Left lobe of liver (tissue), 2 donors: Measurements from ENCODE around the gene TMEM235. TPM values are rescaled to one million over a fixed set of nuclear protein-coding genes. Genes with fewer than 3 reads are reported as not detected.

Experiments
- ATAC-seq: fragments of 200-7000 bp; cut with Tn5 transposase; one replicate; pipeline ENCODE4 v1.9.1; 2020; ENCODE audit warnings: mild to moderate bottlenecking, moderate library complexity
- DNase-seq: peaks from one replicate; pipeline ENCODE4 v3.0.0-alpha.2; 2020; ENCODE audit warnings: low spot score
- total RNA-seq: library from RNA; stranded (reverse); gene quantifications from one replicate; pipeline ENCODE4 v1.2.1, GENCODE V29; 2021
- donor health status: DM: no; HTN: no; CAD: no; lungs with moderate emphysema.
- donor health status: DM: no; HTN: yes; CAD: no.

The TMEM235 gene
- total RNA-seq, 1 donor from 2014 or later, result not detected

- ATAC-seq (no peak), DNase-seq (peak; percentile 43)
Measured at GRCh38 chr17:78268191-78268874, 36.9 kb downstream of the TMEM235 start.

DNA sequence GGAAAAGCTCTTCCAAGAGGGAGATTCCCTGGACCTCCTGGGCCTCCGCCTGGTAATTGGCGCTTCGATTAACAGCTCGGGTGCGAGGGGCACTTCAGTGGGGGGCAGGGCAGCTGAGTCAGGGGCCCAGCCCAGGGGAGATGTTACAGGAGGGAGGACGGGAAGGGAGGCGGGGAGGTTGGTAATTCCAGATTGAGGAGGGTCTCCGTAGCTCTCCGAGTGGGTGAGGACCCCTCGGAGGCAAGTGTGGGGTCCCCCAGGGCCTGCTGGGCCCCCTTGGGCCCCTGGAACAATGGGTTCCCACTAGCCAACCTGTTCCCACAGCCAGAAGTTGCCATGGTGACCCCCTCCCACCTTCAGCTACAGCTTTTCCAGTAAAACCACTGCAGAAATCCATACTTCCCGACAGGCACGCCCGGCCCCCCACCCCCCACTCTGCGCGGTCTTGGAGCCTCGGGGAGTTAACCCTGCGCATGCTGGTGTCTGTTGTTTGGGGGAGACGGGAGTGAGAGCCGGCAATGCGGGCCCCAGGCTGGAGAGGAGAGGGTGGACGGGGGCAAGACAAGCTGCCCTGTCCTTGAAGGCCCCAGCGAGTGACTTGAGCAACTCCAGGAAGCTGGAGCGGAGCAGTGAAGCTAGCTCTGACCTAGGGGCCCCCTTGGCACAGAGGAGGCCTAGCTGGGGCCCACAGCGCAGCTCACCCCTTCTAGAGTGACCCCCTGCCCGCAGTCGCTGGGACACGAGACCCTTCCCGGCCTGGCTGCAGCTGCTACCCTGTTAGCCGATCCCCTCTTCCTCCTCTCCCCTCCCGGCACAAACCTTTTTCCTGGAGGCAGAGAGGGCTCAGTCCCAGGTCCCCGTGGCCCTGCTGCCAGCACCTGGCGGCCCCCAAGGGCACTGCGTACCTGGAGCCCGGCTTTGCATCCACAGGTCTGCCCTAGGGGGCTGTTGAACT, 37.8 kb downstream of the TMEM235 start:
- ATAC-seq (no peak), DNase-seq (peak; percentile 43)

DNA sequence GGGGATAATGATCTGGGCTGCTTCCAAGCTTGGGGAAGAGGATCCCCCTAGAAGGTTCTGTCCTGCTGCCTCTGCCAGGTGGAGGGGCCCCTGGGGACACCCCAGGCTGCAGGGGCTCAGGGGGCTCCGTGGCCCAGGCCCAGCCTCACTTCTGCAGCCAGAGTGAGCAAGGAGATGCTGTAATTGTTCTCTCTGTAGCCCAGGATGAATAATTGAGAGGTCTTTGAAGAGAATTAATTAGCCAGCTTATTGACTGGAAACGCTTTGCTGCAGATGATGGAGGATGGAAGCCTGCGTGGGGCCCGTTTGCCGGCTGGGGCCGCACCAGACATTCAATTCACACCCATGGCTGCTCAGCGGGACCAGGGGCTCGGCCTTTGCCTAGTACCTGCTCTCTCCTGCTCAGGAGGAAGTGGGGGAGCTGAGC, 38.5 kb downstream of the TMEM235 start:
- DNase-seq (no peak), ATAC-seq (no peak)

- DNase-seq (peak; percentile 41), ATAC-seq (no peak)
Measured at GRCh38 chr17:78271419-78272170, 40.2 kb downstream of the TMEM235 start.

- DNase-seq (no peak), ATAC-seq (peak; percentile 51)
Measured at GRCh38 chr17:78272181-78272913, 40.9 kb downstream of the TMEM235 start.

DNA sequence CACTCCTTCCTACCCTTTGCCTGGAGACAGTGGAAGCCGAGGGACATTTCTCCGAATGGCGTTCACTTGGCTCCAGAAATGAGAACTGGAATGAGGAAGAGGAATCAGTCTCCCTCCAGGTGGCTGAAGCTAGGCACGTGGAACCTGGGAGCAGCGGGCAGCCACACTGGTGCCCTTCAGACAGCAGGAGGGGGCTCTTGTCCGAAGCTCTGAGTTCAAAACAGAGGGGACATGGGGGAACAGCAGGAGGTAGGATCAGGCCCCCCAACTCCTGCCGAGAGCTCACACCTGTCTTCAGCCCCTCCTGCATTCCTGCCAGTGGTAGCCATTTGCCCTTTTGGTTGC, 41.5 kb downstream of the TMEM235 start:
- ATAC-seq, result no peak
- no peak for DNase-seq

DNA sequence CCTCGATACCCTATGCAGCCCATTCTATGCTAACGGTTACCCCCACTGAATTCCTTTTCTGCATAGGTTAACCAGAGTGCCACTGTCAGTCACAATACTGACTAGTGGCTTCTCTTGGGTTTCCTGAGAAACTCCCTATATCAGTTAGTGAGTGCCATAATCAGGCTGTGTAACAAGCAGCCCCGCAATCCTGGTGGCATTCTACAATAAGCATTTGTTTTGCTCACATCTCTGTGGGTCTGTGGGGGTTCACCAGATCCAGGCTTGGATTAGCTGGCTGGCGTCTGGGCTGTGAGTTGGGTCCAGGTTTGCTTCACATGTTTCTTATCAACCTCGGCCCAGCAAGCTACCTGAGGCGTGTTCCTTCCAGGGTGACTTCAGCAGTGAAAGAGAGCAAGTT, 42.4 kb downstream of the TMEM235 start:
- DNase-seq, result no peak
- no peak for ATAC-seq

GRCh38 chr17:78275355-78275754, 43.9 kb downstream of the TMEM235 start:
- ATAC-seq (no peak), DNase-seq (no peak)

GRCh38 chr17:78276098-78276887, 44.9 kb downstream of the TMEM235 start:
- ATAC-seq (no peak), DNase-seq (no peak)

- DNase-seq (peak; percentile 43), ATAC-seq (peak; percentile 19)
Measured at GRCh38 chr17:78278139-78278741, 46.8 kb downstream of the TMEM235 start.

DNA sequence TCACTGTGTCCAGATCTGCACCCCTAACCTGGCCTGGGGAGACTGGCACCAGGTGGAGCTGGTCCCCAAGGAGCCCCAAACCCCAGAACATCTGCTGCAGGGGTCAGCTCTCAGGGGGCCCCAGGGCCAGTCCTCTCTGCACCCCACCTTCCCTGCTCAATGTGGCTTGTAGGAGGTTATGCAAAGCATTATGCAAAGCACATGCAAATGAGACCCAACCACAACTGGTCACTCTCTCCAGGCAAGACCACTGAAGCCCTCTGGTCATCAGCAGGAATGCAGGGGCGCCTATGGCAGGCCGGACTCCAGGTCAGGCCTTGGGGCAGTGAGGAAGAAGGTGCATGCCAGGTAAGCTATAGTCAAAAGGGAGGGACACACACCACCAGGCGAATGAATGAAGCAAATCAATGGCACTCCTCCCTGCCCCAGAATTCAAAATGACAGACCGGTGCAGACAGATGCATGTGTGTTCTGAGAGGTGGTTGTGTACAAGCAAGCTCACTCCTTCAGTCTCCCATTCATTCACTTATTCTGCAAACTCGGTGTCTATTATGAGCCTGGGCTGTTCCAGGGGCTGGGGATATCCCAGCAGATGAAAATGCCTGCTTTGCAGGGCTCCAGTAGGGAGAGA, 48.0 kb downstream of the TMEM235 start:
- DNase-seq (no peak), ATAC-seq (no peak)

DNA sequence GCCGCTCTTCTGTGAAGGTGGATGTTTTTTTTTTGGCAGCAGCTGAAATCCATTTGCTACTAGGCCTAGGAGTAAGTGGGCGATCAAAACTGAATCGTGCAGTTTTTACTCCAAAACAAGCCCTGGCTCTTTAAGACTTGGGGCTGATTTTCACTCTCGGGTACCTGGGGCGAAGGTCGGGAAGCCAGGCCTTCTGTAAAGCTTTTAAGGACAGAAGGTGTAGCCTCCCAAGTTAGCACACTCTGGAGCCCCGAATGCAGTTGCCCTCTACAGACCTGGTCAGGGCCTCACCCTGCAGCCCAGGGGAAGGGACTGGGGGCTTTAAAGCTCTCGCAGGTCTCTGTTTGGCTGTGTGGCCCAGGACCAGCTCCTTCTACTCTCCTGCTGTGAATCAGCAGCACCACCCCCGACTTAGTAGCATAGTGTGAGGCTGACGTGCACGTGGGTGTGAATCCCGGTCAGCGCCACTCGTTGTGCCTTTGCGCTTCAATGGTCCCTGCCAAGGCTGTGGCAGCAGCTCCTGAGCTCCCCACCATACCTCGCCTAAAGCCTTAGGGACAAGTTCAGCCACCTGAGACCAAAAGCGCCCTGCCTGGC, 49.9 kb downstream of the TMEM235 start:
- ATAC-seq, result peak; percentile 71
- DNase-seq, result peak; percentile 45

DNA sequence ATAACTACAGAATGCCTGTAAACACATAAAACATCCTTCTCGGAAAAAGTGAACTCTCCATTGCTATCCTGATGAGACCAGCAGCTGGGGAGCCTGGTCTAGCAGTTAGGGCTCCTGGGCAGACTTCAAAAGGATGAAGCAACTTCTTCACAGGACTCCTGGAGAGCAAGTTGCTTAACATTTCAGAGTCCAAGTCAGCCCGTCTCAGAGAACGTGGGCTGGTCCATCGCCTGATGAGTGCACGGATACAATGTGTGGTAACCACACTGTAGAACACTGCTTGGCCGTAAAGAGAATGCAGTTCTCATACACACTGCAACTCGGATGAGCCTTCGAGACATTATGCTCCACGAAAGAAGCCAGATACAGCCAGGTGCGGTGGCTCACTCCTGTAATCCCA, 52.7 kb downstream of the TMEM235 start:
- no peak for DNase-seq

DNA sequence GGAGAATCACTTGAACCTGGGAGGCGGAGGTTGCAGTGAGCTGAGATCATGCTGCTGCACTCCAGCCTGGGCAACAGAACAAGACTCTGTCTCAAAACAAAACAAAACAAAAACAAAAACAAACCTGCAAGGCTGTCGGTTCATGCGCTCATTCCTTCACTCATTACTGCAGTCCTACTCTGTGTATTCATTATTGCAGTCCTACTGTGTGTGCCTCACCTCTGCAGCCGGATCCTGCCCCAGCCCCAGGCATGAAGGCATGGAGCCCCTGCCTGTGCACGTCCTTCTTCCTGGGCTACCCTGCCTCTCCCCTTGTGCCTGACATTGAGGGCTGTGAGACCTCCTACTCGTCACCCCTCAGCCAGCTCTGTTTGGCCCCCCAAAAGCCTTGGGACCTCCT, 57.6 kb downstream of the TMEM235 start:
- DNase-seq (no peak), ATAC-seq (no peak)

More for the DNA sequence above, 52.7 kb downstream of the TMEM235 start:
- ATAC-seq, result no peak

- ATAC-seq, result peak; percentile 75
- DNase-seq, result peak; percentile 76
Measured at GRCh38 chr17:78289802-78290363, 58.5 kb downstream of the TMEM235 start.
